RPMI8226 (cell line): Measurements from ENCODE around the gene SRP68.

Experiments used
- DNase-seq: peaks from one replicate; pipeline ENCODE4 v3.0.0-alpha.2; 2015

SRP68 gene

GRCh38 chr17:75994802-75995370 lies 77.4 kb downstream of the SRP68 start:
- no peak for DNase-seq

- no peak for DNase-seq
Measured at GRCh38 chr17:75991396-75991795, 80.9 kb downstream of the SRP68 start.
